Glomerular visceral epithelial cell (primary cell): ENCODE results near the gene SELENOO.

Experiments
- DNase-seq: peaks from one replicate; pipeline ENCODE4 v3.0.0-alpha.2; 2016; ENCODE audit errors: extremely low spot score

The SELENOO gene

DNA sequence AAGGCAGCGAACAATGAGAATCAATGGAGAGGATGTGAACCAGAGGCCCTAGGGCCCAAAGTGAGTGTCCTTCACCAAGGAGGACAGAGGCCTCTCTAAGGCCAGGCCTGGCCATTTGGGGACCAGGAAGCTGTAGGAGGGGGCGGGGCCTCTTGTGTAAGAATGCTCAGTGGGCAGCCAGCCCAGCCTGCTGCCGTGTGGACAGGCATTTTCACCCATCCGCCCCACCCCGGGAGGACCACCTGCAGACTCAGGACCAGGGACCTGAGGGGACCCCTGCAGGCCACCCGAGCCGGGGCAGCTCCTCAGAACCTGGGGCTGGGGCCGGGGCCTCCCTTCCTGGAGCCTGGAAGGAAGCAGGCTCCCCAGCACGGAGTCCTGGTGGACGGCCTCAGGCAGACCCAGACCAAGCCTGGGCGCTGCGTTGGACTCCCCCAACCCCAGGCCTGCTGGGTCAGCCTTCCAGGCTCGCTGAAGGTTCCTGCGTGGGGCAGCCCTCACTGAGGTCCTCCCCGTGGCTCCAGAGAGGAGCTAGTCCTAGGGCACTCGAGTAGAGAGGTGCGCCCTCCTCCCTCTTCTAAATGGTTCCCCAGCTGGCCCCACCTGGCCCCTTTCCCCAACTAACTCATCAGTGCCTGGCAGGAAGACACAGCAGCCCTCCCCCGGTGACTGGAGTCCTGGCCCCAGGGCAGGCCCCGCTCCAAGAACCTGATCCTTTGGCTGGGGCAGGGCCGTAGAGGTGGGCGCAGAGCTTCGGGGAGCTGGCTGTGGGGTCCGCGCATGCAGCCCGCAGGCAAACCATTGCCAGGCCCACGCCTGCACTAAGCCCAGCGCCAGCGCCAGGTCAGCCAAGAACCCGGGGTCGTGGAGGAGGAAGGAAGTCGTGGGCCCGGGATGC, 16.6 kb upstream of the SELENOO start:
- DNase-seq: peak; percentile 27

DNA sequence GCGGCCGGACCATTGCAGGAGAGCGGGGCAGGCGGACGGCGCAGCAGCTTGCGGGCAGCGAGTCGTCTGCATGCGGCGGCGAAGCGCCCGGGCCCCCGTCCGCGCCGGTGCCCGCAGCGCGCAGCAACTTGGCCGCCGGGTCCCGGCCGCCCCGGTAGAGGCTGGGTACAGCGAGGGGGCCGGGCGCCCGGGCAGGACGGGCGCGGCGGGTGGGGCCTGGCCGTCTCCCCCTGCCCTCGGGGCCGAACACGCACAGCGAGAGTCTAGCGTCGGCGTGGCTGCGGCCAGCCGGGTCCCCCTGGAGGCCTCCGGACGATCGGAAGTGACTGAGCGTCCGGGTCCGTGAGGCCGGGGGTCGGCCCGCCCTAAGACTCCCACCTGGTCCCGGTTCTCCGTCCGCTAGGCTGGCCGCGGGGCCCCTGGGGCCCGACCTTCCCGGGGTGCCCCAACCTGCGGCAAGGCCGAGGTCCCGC, 15.9 kb upstream of the SELENOO start:
- DNase-seq: no peak

DNA sequence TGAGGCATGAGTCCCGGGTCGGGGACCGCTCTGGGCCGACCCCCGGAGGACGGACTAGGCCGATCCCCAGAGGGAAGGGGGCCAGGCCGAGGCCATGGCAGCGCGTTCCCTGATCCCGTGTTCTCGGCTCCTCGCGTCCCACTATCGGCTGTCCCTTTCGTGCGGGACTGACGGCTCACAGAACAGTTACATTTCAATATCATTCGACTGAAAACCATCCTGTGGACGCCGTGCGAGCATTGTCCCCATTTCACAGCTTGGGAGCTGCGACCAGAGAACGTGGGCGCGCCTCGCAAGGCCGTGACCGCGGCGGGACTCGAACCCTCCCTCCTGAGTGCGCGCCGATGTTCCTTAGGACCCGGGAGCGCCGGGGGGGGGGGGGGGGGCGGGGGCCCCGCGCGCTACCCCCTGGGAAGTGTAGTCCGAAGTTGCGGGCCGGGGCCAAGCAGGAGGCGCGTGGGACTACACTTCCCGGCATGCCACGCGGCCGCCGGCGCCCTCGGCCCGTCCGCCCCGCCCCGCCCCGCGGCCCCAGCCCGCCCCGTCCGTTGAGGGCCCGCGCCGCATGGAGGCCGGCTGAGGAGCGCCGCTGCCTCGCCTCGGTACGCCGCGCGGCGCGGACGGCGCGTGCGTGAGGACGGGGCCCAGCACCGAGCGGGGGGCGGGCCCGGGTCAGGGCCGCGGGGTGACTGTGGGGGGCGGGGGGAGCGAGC, 15.3 kb upstream of the SELENOO start, which contains the start of gene TRABD:
TRABD (plus strand) TSS at position 539 of the 713 bp plus-strand sequence. CDS start 7,148 bp downstream, outside the sequence.
- DNase-seq: peak; percentile 93

DNA sequence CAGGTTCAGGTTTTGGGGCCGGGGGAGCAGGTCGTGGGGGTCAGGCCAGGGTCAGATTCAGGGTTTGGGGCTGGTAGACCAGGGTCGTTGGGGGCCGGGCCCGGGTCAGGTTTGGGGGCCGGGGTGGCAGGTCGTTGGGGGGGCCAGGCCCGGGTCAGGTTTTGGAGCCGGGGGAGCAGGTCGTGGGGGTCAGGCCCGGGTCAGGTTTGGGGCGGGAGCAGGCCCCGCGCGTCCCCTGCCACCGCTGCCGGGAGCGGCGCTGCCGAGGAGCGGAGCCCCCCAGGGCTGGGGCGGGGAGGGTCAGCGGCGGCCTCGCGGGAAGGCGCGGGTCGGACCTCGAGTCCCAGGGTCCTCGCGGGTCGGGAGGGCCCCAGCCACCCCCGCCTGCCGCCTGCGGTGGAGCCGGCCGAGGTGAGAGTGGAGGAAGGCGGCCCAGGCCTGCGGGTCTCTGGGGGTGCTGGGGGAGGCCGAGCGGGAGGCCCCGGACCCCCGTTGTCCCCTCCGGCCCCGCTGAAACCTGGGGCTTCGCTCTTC, 14.6 kb upstream of the SELENOO start:
- DNase-seq: no peak

DNA sequence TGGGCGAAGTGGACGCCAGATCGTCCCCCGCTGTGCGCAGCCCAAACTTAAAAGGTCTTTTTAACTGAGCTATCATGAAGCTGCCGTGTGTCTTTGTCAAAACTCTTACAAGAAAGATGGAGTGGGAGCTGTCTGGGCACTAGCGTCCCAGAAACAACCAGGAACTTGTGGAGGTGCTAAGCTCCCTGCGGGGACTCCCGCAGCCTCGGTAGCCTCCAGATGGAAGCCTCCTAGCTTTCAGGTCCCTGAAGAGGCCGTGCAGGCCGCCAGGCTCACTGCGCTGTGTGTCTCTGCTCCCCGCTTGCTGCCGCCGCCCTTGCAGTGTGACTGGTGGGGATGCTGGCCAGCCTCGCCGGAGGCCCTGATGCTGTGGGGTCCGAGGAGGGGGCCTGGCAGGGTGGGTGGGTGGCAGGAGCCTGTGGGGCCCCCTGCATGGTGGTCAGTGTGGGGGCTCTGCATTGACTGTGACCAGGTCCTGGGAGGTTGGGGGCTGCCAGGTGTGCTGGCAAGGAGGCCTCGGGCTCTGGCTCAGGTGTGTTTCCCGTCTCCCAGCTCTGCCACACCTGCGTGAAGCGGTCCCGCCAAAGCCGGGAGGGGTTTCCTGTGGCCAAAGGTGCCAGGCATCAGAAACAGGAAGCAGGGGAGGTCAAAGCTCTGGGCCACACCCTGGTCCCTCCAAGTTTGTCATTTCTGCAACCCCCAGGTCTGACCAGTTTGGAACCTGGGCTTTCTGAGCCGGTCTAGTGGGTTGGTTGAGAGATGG, 13.9 kb upstream of the SELENOO start:
- DNase-seq: no peak

DNA sequence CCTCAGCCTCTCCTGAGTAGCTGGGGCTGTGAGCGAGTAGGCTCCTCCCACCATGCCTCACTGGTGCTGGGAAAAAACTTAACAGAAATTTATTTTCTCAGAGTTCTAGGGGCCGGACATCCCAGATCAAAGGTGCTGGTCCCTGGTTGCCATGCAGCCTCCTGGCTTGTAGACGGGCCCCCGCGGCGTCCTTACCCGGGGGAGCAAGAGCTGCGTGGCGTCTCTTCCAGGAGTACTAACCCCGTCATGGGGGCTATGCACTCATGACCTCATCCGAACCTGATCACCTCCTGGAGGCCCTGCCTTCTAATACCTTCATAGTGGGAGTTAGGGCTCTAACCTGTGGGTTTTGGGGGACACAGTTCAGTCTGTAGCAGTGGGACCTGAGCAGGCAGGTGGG, 12.5 kb upstream of the SELENOO start:
- no peak for DNase-seq

DNA sequence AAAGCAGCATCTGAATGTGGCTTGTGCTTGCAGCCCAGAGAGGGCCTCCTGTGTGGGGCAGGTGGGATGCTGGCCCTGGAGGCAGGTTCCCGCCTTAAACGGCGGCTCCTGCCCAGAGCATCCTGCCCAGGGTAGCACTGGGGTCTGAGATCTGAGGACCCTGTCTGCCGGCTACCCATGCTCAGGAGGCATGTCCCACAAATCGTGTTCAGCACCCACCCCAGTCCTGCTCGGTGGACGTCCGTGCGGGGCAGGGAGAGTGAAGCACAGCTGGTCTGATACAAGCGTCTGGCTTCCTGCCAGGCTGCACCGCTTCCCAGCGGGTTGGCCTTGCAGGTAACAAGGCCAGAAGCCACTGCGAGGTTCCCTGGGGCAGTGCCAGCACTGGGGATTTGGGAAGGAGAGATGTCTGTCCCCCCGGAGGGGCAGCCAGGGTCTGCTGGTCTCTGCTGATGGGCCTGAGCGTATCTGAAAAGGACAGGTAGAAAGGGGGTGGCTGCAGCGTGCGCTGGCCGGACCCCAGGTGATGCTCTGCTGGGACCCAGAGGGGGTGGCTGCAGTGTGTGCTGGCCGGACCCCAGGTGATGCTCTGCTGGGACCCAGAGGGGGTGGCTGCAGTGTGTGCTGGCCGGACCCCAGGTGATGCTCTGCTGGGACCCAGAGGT, 11.5 kb upstream of the SELENOO start:
- DNase-seq: no peak

DNA sequence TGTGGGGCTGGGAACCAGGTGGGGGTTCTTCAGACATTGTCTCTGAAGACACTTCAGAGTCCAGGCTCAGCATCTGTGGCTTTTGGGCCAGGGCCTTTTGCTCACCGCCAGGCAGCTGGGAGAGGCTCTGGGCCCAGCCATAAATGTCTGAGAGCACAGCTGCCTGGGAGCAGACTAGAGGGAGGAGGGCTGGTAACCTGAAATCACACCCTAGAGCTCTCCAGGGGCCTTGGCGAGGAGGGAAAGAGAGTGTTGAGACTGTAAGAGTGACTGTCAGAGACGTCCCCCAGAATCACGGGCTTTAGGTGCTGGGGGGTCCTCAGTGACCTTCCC, 11.0 kb upstream of the SELENOO start:
- no peak for DNase-seq

DNA sequence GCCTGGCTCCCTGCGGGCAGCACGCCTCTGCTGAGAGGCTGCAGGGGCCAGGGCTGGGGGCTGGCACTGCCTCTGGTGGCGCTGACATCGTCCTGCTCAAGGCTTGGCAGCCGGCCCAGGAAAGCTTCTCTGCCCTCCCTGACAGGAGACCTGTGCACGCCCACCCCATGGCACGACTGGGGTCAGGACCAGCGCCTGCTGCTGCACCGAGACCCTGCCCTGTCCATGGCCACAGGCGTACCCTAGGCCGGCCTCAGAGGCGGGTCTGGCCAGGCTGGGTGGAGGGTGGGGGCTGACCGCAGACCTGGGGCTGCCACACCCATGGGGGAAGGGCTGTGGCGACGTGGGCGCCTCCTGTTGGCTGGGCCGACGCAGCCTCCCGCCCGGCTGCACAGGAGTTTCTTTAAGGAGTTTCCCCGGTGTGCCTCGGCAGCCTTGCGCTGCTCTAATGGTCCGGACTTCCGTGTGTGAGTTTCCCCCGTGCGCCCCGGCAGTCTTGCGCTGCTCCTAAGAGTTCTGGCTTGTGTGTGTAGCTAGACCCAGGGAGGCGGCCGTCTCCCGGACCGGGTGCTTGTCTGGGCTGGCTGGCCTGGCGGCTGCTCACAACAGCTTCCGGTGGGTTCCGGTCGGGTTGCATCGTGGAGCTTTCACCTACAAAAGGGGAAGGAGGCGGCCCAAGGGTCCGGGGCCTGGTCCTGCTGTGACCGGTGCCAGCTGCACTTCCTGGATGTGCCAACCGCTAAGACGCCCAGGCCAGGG, 10.4 kb upstream of the SELENOO start:
- peak; percentile 83 for DNase-seq

DNA sequence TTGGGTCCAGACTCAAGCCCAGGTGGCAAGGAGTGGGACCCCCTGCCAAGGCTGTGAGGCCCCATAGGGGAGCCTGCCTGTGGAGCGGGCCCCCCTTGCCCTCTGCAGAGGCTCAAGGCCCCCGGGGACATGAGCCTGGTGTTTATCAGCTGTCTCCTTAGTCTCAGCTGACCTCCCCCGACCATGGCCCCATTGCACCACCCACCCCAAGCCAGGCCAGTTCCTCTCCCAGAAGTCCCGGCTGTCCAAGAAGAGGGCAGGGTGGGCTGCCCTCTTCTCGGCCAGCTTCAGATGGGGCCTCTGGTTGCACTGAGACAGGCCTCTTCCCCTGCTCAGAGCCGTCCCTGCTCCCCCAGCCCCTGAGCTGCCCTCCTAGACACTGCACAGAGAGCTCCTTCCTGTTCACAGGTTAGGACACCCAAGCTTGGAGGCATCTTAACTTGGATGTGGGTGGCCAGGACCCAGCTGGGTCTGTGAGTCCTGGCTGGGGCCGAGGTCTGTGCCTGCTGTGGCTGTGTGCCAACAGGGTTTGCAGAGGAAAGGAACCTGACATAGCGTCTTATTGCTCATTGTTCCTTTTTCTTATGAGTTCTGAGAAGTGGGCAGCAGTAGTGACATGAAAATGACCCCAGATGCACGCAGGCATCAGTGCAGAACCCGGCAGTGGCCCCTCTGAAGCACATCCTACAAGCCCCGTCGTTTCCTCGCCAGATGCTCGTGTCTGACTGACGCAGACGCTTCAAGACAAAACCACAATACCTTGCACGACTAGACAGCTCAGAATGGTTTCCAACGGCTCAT, 9.7 kb upstream of the SELENOO start:
- no peak for DNase-seq

DNA sequence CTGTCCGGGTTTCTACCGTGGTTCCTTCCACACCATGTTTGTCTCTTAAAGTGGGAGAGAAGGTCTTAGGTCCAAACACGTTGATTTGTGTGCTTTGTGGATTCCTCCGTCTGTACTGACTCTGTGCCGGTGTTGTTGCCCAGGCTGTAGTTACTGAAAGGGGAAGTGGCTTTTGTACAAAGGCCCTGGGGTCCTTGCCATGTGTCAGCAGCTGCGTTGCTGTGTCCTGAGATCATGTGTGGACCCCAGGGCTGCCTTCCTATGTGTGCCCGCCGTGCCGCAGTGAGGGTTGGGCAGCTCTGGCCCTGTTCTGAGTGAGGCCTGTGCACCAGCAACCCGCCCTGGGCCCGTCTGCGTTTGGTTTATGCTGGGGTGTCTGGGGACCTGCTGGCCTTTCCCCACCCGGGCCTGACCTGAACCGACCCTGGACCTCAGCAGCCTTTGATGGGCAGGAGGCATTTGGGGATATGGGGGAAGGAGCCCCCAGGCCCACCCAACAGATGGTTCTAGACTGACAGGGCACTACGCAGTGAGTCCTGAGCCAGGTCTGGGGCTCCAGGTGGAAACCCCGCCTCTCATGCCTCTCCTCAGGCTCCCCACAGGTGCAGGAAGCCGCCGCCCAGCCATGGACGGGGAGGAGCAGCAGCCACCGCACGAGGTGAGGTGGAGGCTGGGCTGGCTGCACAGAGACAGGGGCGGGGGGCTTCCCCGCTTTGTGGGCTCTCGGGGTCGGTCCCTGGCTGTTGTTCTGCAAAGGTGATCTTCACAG, 8.2 kb upstream of the SELENOO start:
- DNase-seq: no peak

DNA sequence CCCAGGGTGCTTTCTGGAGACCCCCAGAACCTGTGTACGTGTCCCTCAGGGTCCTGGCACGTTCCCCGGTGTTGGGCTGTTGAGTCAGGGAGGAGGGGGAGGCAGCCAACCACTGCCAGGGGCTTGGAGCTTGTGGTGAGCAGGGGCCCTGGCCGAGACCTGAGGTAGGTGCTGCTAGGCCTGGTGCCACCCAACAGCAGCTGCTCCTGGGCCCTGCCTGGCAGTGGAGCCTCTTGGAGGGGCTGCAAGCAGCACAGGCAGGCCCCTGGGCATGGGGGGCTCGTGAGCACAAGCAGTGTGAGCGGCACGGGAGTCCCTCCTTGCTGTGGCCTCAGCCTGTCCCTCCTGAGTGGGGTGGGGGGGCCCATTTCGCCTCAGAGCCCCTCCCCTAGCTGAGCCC, 7.2 kb upstream of the SELENOO start:
- no peak for DNase-seq

DNA sequence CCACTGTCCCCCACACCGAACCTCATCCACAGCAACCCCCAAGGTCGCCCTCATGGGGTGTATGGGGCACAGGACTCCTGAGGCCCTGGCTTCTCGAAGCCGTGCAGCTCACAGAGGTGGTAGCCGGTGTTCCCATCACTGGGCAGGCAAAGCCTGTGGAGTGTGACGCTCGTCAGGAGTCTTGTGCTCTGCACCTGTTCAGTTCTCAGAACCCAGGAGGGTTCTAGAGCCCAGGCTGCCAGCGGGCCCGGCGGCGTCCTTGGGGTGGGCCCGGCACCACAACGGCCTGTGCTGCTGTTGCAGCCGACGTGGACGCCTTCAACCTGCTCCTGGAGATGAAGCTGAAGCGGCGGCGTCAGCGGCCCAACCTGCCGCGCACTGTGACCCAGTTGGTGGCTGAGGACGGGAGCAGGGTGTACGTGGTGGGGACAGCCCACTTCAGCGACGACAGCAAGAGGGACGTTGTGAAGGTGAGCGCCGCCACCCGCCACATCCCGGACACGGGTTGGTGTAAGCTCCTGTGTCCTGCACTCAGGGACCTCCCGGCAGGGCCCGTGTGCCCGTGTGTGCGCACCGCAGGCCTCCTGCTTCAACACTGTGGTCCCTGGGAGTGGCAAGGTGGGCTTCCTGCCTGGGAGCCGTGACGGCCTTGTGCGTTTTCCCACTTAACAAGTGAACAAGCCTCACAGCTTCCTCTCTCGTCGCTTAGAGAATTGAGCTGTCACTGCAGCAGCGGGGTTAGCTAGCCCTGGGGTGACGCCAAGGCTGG, 6.6 kb upstream of the SELENOO start:
- DNase-seq: no peak

DNA sequence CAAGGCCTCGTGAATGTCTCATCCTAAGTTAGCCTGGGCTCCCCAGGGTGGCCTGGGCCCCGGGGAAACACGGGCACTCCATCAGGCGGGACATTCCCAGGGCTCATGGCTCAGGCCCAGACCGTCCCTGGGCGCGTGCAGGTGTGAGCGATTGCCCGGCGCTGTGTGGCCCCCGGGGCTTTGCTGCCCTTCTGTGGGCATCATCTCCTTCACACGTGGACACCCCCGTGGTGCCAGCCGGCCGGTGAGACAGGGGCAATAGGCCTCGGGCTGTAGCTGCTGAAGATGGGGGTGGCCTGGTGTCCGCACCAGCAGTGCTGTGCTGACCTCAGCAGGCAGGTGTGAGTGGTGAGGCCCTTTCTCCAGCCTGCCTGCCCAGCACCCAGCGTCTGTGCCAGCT, 4.6 kb upstream of the SELENOO start:
- DNase-seq: no peak

DNA sequence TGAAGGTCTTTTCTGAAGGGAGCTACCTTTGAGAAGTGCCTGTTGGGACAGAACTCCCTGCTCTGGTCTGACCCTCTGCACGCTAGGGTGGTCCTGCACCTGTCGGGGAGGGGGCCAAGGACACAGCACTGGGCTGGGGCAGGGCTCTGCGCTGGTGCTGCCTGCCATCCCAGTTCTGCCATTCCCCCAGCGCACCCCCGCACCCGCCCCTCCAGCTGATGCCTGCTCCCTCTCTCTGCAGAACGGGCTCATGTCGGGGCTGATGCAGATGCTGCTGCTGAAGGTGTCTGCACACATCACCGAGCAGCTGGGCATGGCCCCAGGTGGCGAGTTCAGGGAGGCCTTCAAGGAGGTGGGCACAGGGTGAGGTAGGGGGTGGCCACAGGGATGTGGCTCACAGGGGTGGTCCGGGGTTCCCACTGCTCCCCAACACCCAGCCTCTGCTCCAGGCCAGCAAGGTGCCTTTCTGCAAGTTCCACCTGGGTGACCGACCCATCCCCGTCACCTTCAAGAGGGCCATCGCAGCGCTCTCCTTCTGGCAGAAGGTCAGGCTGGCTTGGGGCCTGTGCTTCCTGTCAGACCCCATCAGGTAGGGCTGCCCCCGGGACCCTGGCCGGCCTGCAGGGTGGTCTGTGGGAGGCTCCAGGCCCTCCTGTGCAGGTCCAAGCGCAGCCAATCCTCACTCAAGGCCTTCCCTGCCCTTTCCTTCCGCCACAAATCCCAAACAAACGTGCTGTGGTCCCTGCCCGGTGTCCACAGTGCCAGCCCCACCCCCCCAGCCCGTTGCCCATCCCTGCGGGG, 3.6 kb upstream of the SELENOO start:
- no peak for DNase-seq

DNA sequence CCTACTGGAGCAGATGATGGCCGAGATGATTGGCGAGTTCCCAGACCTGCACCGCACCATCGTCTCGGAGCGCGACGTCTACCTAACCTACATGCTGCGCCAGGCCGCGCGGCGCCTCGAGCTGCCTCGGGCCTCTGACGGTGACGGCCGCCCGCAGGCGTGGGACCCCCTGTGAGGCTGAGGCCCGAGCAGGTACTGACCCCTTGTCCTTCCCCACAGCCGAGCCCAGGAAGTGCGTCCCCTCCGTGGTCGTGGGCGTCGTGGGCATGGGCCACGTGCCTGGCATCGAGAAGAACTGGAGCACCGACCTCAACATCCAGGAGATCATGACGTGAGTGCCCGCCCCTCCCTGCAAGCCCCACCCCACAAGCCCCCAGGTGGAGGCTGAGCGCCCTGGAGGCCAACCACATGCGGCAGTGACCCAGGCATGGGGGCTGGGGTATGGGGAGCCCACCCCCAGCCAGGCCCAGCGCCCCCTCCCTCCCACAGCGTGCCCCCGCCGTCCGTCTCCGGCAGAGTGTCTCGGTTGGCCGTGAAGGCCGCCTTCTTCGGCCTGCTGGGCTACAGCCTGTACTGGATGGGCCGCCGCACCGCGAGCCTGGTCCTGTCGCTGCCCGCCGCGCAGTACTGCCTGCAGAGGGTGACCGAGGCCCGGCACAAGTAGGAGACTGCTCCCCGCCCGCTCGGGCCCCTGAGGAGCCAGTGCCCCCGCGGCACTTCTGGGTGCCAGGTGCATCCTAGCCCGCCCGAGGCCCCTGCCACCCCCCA, 2.8 kb upstream of the SELENOO start:
- DNase-seq: no peak

DNA sequence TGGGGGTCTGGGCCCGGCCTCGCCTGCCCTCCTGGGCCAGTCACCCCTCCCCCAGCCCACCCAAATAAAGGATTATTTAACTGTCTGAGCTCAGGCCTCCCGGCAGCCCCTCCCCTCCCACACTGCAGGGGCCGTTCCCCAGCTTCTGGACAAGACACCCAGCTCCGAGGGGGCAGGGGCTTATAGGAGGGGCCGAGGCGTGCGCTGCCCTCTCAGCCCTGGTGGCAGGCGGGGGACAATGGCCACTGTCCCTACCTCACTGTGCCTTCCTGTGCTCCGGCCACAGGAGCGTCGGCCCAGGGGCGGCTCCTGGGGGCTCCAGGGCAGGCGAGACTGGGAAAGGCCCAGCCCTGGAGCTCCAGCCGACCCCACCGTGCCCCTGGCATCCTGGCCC, 2.2 kb upstream of the SELENOO start:
- no peak for DNase-seq
